Measurements from ENCODE around the gene SIGLECL1.
"Not testable (repeated sequence)": the region's sequence is repeated elsewhere in the genome, so short reads cannot be mapped to it uniquely, and the experiment has no call there.

The SIGLECL1 gene

GRCh38 chr19:51250786-51251467, at the start of gene SIGLECL1:
SIGLECL1 (plus strand) TSS chr19:51251080; CDS start chr19:51264073, 12,993 bp downstream.
- H3K27ac ChIP-seq (ENCODE audit: low read depth, low read length): no peak within 1 kb of the TSS
- H3K4me1 ChIP-seq (ENCODE audit: control insufficient read depth, insufficient read depth, low read length, unreplicated experiment): no peaks in the 10 kb centered on the region
- no peak within 1 kb of the TSS for H2AFZ ChIP-seq (ENCODE audit: low read length, unreplicated experiment)
- H3K27me3 ChIP-seq (ENCODE audit: insufficient read depth, low read length): peaks cover 13% of the 10 kb centered on the region; the same call in 1 of the 2 replicates
- no peaks in the 10 kb centered on the region for H3K36me3 ChIP-seq (ENCODE audit: insufficient read depth, low read length)
- no peak within 1 kb of the TSS for H3K4me3 ChIP-seq (ENCODE audit: low read depth, low read length)
- H3K79me2 ChIP-seq (ENCODE audit: control insufficient read depth, insufficient read depth, low read length, unreplicated experiment): no peaks in the 10 kb centered on the region

- Histone ChIP-seq H3K4me3 (ENCODE audit: low read depth, low read length) (no peak overlapping the region), H3K79me2 (ENCODE audit: control insufficient read depth, insufficient read depth, low read length, unreplicated experiment) (no peaks in the 10 kb centered on the region), H3K27ac (ENCODE audit: low read depth, low read length) (no peak overlapping the region), H3K27me3 (ENCODE audit: insufficient read depth, low read length) (peaks cover 8% of the 10 kb centered on the region), H2AFZ (ENCODE audit: low read length, unreplicated experiment) (no peak overlapping the region), H3K4me1 (ENCODE audit: control insufficient read depth, insufficient read depth, low read length, unreplicated experiment) (no peaks in the 10 kb centered on the region), H3K36me3 (ENCODE audit: insufficient read depth, low read length) (no peaks in the 10 kb centered on the region)
Observed at GRCh38 chr19:51201712-51202111, 49.2 kb upstream of the SIGLECL1 start.

- no peak overlapping the region for H3K27ac ChIP-seq (ENCODE audit: low read depth, low read length)
- no peaks in the 10 kb centered on the region for H3K79me2 ChIP-seq (ENCODE audit: control insufficient read depth, insufficient read depth, low read length, unreplicated experiment)
- H3K4me1 ChIP-seq (ENCODE audit: control insufficient read depth, insufficient read depth, low read length, unreplicated experiment): no peaks in the 10 kb centered on the region
- no peak overlapping the region for H2AFZ ChIP-seq (ENCODE audit: low read length, unreplicated experiment)
- no peaks in the 10 kb centered on the region for H3K36me3 ChIP-seq (ENCODE audit: insufficient read depth, low read length)
- H3K27me3 ChIP-seq (ENCODE audit: insufficient read depth, low read length): peaks cover 8% of the 10 kb centered on the region
- no peak overlapping the region for H3K4me3 ChIP-seq (ENCODE audit: low read depth, low read length)
Observed at GRCh38 chr19:51203916-51204315, 47.0 kb upstream of the SIGLECL1 start.

DNA sequence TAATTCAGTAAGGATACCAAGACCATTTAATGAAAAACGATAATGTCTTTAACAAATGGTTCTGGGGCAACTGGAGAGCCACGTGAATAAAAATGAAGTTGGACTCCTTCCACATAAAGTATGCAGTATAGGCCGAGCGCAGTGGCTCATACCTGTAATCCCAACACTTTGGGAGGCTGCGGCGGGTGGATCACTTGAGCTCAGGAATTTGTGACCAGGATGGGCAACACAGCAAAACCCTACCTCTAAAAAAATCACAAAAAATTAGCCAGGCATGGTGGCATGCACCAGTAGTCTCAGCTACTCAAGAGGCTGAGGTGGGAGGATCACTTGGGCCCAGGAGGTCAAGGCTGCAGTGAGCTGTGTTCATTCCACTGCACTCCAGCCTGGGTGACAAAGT, 46.6 kb upstream of the SIGLECL1 start:
- no peak overlapping the region for H2AFZ ChIP-seq (ENCODE audit: low read length, unreplicated experiment)
- no peaks in the 10 kb centered on the region for H3K36me3 ChIP-seq (ENCODE audit: insufficient read depth, low read length)
- no peak overlapping the region for H3K27ac ChIP-seq (ENCODE audit: low read depth, low read length)
- no peak overlapping the region for H3K4me3 ChIP-seq (ENCODE audit: low read depth, low read length)
- H3K4me1 ChIP-seq (ENCODE audit: control insufficient read depth, insufficient read depth, low read length, unreplicated experiment): no peaks in the 10 kb centered on the region
- H3K79me2 ChIP-seq (ENCODE audit: control insufficient read depth, insufficient read depth, low read length, unreplicated experiment): no peaks in the 10 kb centered on the region
- peaks cover 8% of the 10 kb centered on the region for H3K27me3 ChIP-seq (ENCODE audit: insufficient read depth, low read length)

GRCh38 chr19:51207747-51208146, 43.1 kb upstream of the SIGLECL1 start:
- Histone ChIP-seq H3K36me3 (ENCODE audit: insufficient read depth, low read length) (no peaks in the 10 kb centered on the region), H3K27ac (ENCODE audit: low read depth, low read length) (no peak overlapping the region), H3K4me3 (ENCODE audit: low read depth, low read length) (no peak overlapping the region), H2AFZ (ENCODE audit: low read length, unreplicated experiment) (no peak overlapping the region), H3K4me1 (ENCODE audit: control insufficient read depth, insufficient read depth, low read length, unreplicated experiment) (no peaks in the 10 kb centered on the region), H3K79me2 (ENCODE audit: control insufficient read depth, insufficient read depth, low read length, unreplicated experiment) (no peaks in the 10 kb centered on the region), H3K27me3 (ENCODE audit: insufficient read depth, low read length) (peaks cover 10% of the 10 kb centered on the region)

DNA sequence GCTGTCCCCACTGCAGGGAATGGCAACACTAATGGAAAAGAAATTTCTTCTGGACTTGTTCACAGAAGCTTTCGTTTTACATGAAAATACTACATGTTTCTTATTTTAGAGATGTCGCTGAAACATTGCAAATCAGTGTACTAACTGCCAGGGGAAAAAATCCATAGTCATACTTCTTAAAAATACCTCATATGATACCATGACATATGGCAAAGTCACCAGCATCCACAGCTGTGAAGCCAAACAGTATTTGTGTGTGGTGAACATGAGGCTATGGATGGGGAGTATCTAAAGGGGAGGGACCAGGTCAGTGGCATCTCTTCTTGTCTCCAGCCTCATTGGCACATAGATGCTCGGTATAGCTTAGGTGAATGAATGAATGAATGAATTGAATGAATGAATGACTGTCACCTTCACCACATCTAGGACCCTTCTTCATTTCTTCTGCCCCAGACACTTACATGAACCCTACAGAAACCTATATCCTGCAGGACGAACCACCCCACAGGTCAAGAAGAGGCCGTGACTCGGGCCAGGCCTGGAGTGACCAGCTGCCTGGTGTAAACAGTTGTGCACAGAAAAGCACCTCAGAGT, 40.6 kb upstream of the SIGLECL1 start:
- Histone ChIP-seq H3K27ac (ENCODE audit: low read depth, low read length) (no peak overlapping the region), H3K79me2 (ENCODE audit: control insufficient read depth, insufficient read depth, low read length, unreplicated experiment) (no peaks in the 10 kb centered on the region), H2AFZ (ENCODE audit: low read length, unreplicated experiment) (no peak overlapping the region), H3K4me3 (ENCODE audit: low read depth, low read length) (no peak overlapping the region), H3K36me3 (ENCODE audit: insufficient read depth, low read length) (no peaks in the 10 kb centered on the region), H3K4me1 (ENCODE audit: control insufficient read depth, insufficient read depth, low read length, unreplicated experiment) (no peaks in the 10 kb centered on the region), H3K27me3 (ENCODE audit: insufficient read depth, low read length) (peaks cover 8% of the 10 kb centered on the region; the same call in 1 of the 2 replicates)

- not testable (repeated sequence) for H3K4me1 ChIP-seq (ENCODE audit: control insufficient read depth, insufficient read depth, low read length, unreplicated experiment); H3K27me3 ChIP-seq (ENCODE audit: insufficient read depth, low read length); H3K36me3 ChIP-seq (ENCODE audit: insufficient read depth, low read length); H2AFZ ChIP-seq (ENCODE audit: low read length, unreplicated experiment); H3K79me2 ChIP-seq (ENCODE audit: control insufficient read depth, insufficient read depth, low read length, unreplicated experiment); H3K4me3 ChIP-seq (ENCODE audit: low read depth, low read length); H3K27ac ChIP-seq (ENCODE audit: low read depth, low read length)
Observed at GRCh38 chr19:51210874-51211361, 40.0 kb upstream of the SIGLECL1 start.

DNA sequence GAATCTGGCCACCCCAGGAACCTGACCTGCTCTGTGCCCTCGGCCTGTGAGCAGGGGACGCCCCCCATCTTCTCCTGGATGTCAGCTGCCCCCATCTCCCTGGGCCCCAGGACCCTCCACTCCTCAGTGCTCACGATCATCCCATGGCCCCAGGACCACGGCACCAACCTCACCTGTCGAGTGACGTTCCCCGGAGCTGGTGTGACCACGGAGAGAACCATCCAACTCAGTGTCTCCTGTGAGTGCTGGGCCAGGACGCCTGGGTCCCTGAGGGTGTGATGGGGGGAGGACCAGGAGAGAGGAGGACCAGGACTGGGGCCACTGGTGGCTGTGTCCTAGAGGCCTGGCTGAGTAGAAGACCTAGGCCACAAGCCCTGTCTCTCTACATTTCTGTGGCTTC, 39.0 kb upstream of the SIGLECL1 start:
- no peak overlapping the region for H2AFZ ChIP-seq (ENCODE audit: low read length, unreplicated experiment)
- no peak overlapping the region for H3K27ac ChIP-seq (ENCODE audit: low read depth, low read length)
- H3K79me2 ChIP-seq (ENCODE audit: control insufficient read depth, insufficient read depth, low read length, unreplicated experiment): no peaks in the 10 kb centered on the region
- no peaks in the 10 kb centered on the region for H3K36me3 ChIP-seq (ENCODE audit: insufficient read depth, low read length)
- no peak overlapping the region for H3K4me3 ChIP-seq (ENCODE audit: low read depth, low read length)
- no peaks in the 10 kb centered on the region for H3K4me1 ChIP-seq (ENCODE audit: control insufficient read depth, insufficient read depth, low read length, unreplicated experiment)
- peaks cover 3% of the 10 kb centered on the region; the same call in 1 of the 2 replicates for H3K27me3 ChIP-seq (ENCODE audit: insufficient read depth, low read length)

DNA sequence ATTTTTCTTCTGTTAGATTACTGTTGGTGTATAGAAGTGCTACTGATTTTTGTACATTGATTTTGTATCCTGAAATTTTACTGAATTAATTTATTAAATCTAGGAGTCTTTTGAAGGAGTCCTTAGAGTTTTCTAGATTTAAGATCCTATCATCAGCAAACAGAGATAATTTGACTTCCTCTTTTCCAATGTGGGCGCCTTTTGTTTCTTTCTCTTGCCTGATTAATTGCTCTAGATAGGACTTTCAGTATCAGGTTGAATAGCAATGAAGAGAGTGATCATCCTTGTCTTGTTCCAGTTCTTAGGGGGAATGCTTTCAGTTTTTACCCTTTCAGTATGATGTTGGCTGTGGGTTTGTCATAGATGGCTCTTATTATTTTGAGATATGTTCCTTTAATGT, 31.6 kb upstream of the SIGLECL1 start:
- no peak overlapping the region for H2AFZ ChIP-seq (ENCODE audit: low read length, unreplicated experiment)
- no peaks in the 10 kb centered on the region for H3K36me3 ChIP-seq (ENCODE audit: insufficient read depth, low read length)
- no peak overlapping the region for H3K27ac ChIP-seq (ENCODE audit: low read depth, low read length)
- H3K27me3 ChIP-seq (ENCODE audit: insufficient read depth, low read length): peaks cover 13% of the 10 kb centered on the region
- H3K79me2 ChIP-seq (ENCODE audit: control insufficient read depth, insufficient read depth, low read length, unreplicated experiment): no peaks in the 10 kb centered on the region
- no peak overlapping the region for H3K4me3 ChIP-seq (ENCODE audit: low read depth, low read length)
- H3K4me1 ChIP-seq (ENCODE audit: control insufficient read depth, insufficient read depth, low read length, unreplicated experiment): no peaks in the 10 kb centered on the region

DNA sequence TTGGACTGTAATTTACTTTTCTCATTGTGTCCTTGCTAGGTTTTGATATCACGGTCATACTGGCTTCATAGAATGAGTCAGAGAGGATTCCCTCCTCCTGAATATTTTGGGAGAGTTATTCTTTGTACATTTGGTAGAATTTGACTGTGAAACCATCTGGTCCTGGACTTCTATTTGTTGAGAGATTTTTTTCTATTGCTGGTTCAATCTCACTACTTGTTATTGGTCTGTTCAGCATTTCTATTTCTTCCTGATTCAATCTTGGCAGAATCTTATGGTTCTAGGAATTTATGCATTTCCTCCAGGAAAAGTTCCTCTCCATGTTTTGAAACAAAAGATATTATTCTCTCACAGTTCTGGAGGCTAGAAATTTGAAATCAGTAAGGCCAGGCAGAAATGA, 30.9 kb upstream of the SIGLECL1 start:
- Histone ChIP-seq H2AFZ (ENCODE audit: low read length, unreplicated experiment) (no peak overlapping the region), H3K27me3 (ENCODE audit: insufficient read depth, low read length) (peaks cover 13% of the 10 kb centered on the region), H3K27ac (ENCODE audit: low read depth, low read length) (no peak overlapping the region), H3K4me3 (ENCODE audit: low read depth, low read length) (no peak overlapping the region), H3K36me3 (ENCODE audit: insufficient read depth, low read length) (no peaks in the 10 kb centered on the region), H3K79me2 (ENCODE audit: control insufficient read depth, insufficient read depth, low read length, unreplicated experiment) (no peaks in the 10 kb centered on the region), H3K4me1 (ENCODE audit: control insufficient read depth, insufficient read depth, low read length, unreplicated experiment) (no peaks in the 10 kb centered on the region)

DNA sequence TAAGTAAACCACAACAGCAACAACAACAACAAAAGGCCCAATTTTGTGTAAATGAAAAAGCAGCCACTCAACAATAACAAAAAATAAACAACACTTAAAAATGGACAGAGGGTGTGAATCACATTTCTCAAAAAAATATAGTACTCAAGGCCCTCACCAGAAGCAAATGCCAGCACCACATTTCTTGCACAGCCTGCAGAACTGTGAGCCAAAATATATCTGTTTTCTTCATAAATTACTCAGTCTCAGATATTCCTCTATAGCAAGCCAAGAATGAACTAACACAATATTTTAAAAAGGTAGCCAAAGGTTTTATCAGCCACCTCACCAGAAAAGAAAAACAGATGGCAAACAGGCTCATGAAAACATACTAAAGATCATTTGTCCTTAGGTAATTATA, 29.9 kb upstream of the SIGLECL1 start:
- Histone ChIP-seq H3K79me2 (ENCODE audit: control insufficient read depth, insufficient read depth, low read length, unreplicated experiment) (no peaks in the 10 kb centered on the region), H3K27me3 (ENCODE audit: insufficient read depth, low read length) (peaks cover 17% of the 10 kb centered on the region), H3K4me1 (ENCODE audit: control insufficient read depth, insufficient read depth, low read length, unreplicated experiment) (no peaks in the 10 kb centered on the region), H3K4me3 (ENCODE audit: low read depth, low read length) (no peak overlapping the region), H2AFZ (ENCODE audit: low read length, unreplicated experiment) (no peak overlapping the region), H3K36me3 (ENCODE audit: insufficient read depth, low read length) (no peaks in the 10 kb centered on the region), H3K27ac (ENCODE audit: low read depth, low read length) (no peak overlapping the region)
